ENCODE data around the gene C20orf204. TPM values are rescaled to one million over a fixed set of nuclear protein-coding genes. Genes with fewer than 3 reads are reported as not detected.

Gene C20orf204
- total and polyA plus RNA-seq, 10 of the 15 experiments (the other 5 are each of a cell fraction or from before 2014, with no cell fraction given), result 0.24 to 56.0 (median 12.4) TPM

- TF ChIP-seq IKZF1 (conservative IDR thresholded peaks at IDR 0.05) (no peak), MEF2B (IDR thresholded peaks at IDR 0.05; ENCODE audit: partially characterized antibody, poor library complexity, severe bottlenecking) (peak; percentile 54), PRDM15 (CRISPR knock-in tag; IDR thresholded peaks at IDR 0.05) (no peak)
These were observed 29.1 kb upstream of the C20orf204 start (continued) for GRCh38 chr20:64006902-64007301.

GRCh38 chr20:64009811-64010387, 26.1 kb upstream of the C20orf204 start:
- no peak overlapping the region for H3K4me3 ChIP-seq
- no peaks in the 10 kb centered on the region for H3K27me3 ChIP-seq (replicated peaks in 1 of 2; ENCODE audit: control insufficient read depth in 2 of 2, insufficient read depth in 2 of 2, low read length in 1 of 2)
- H2AFZ ChIP-seq (ENCODE audit: control insufficient read depth, low read depth, low read length), result no peak overlapping the region
- SMC1A ChIA-PET (ENCODE audit: uncharacterized antibody, unreplicated experiment), result interaction anchor here (0.6 to 1.6 kb wide), 3 partner anchors 20 to 30 kb away, joined by 5 to 15 read pairs (median 9); partner anchors contain the start of genes C20orf204, PRPF6 and SAMD10
- H4K20me1 ChIP-seq (ENCODE audit: control insufficient read depth, insufficient read depth), result no peaks in the 10 kb centered on the region
- DNase-seq (ENCODE audit: low read depth, low spot score), result no peak
- no peak for ATAC-seq
- intact Hi-C loops (cut with micrococcal nuclease; ENCODE audit: unreplicated experiment), result no loop called here
- RAD21 ChIA-PET (ENCODE audit: unreplicated experiment), result interaction anchor here (1.2 to 1.3 kb wide), 2 partner anchors 27 to 46 kb away, joined by 4 read pairs; no protein-coding TSS in a partner anchor
- peaks cover 50% of the 10 kb centered on the region for H3K9me3 ChIP-seq (replicated peaks; ENCODE audit: control insufficient read depth, insufficient read depth, low read length)
- 88% methylated on average over 13 of the region's 13 CpGs for WGBS (ENCODE audit: insufficient coverage, insufficient replicate concordance, low lambda C conversion rate, missing lambda C conversion rate)
- peaks cover 12% of the 10 kb centered on the region for H3K79me2 ChIP-seq (ENCODE audit: control insufficient read depth, insufficient read depth, low read length)
- CTCF ChIA-PET, result interaction anchor here (0.8 to 1.3 kb wide), 3 partner anchors 27 to 47 kb away, joined by 3 to 5 read pairs (median 3); partner anchors contain the start of gene PRPF6
- H3K4me1 ChIP-seq (ENCODE audit: control insufficient read depth, insufficient read depth, low read length), result peaks cover 27% of the 10 kb centered on the region
- H3K36me3 ChIP-seq (ENCODE audit: control insufficient read depth in 2 of 2, insufficient read depth in 2 of 2, low read length in 1 of 2), result peaks cover 36 to 57% of the 10 kb centered on the region in 2 experiments
- no peak for FAIRE-seq
- in situ Hi-C loops (cut with MboI), result no loop called here
- no TSS peak for BruUV-seq (replicated peaks)
- H3K4me2 ChIP-seq (ENCODE audit: control insufficient read depth, insufficient read depth), result no peak overlapping the region
- H3K9ac ChIP-seq (ENCODE audit: control insufficient read depth, insufficient read depth, low read length), result no peak overlapping the region
- POLR2A ChIA-PET, result interaction anchor here (0.6 to 1.0 kb wide), 2 partner anchors 16 to 25 kb away, joined by 3 to 5 read pairs; no protein-coding TSS in a partner anchor
- H3K27ac ChIP-seq (ENCODE audit: control insufficient read depth, insufficient read depth), result peak overlapping the region; percentile 94
- TF ChIP-seq CREB1 (IDR thresholded peaks at IDR 0.05; ENCODE audit: low read depth) (no peak), HDAC6 (IDR thresholded peaks at IDR 0.05; ENCODE audit: unreplicated experiment) (no peak), PBX3 (IDR thresholded peaks at IDR 0.05; ENCODE audit: insufficient replicate concordance, low read depth, low read length) (no peak), RAD21 (IDR thresholded peaks at IDR 0.05; ENCODE audit: insufficient read depth, low read depth, low read length) (no peak), SMAD1 (IDR thresholded peaks at IDR 0.05; ENCODE audit: low read depth, partially characterized antibody) (no peak), ZBTB11 (CRISPR knock-in tag; IDR thresholded peaks at IDR 0.05) (no peak), NR2C1 (IDR thresholded peaks at IDR 0.05) (no peak)

Data from GM12878 (cell line).